HG03159 (cell line): ENCODE results near the gene MIOS.
"Not testable (repeated sequence)": the region's sequence is repeated elsewhere in the genome, so short reads cannot be mapped to it uniquely, and the experiment has no call there.

ENCODE experiments used
- ATAC-seq: cut with Tn5 transposase; IDR thresholded peaks from one replicate; pipeline ENCODE4 v1.9.1; 2021; ENCODE audit warnings: mild to moderate bottlenecking, moderate library complexity; ENCODE audit not compliant: unreplicated experiment

The MIOS gene

DNA sequence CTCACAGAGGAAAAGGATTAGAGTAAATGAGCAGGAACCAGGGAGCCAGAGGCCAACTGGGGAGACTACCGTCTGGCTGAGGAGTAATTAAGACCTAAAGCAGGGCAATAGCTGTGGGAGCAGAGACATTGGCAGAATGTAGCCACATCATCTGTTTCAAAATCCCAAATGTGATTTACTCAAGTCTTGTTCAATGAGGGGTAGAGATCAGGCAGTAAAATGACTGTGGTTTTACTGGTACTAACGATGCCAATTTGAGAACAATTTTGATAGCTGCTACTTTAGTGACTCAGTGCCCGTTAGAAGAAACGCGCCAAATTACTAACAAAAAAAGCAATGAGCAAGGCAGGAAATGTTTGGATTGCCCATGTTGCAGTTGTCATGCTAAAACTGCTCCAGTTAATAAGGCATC, 12.7 kb upstream of the MIOS start:
- ATAC-seq: no peak

DNA sequence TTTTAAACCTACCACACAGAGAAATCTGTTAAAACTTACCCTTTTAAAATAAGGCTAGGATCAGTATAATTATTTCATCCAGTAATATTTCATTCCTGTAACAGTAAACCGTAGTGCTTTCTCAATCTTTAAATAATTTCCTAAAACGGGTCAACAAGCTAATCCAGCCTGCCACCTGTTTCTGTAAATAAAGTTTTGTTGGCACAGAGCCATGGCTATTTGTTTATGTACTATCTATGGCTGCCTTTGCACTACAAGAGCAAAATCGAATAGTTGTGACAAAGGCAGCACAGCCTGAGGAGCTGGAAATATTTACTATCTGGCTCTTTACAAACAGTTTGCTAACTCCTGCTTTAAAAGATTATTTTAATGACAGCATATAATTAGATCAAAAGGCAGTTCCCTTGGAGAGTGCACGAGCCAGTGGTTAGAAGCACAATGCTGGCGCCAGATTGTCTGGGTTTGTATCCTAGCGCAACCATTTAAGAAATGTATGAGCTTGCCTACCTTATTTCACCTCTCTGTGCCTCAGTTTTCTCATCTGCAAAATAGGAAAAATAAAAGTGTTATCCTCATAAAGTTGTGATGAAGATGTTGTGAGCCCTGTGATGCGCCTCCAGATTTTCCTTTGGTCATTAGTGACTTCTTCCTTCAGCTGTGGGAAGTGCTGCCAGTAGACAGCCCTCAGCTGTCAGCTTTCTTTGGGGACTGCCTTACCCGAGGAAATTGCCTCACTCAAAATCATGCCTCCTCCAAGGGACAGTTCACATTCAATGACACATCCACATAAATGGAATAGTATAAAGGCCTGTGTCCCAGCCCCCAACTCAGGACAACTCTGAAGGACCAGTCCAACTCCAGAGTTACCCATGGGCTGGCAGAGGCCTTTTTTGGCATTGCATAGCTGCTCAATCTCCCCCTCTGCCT, 11.8 kb upstream of the MIOS start:
- no peak for ATAC-seq

DNA sequence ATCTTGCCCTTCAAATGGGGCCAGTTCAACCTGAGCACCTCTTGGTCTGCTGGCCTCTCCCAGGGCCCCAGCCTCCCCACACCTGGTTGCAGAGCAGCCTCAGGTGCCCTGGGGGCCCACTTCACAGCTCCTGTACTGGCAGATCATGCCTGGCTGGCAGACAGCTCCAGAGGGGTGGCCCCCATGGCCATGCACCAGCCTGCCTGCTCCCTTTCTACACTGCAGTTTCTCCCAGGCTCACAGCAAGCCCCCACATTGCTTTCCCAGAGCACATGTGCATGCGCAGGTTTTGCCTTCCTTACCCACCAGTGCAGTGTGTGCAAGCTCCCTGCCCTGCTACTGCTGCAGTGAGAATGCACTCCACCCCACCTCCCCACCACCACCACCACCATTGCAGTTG, 9.8 kb upstream of the MIOS start:
- ATAC-seq: no peak

DNA sequence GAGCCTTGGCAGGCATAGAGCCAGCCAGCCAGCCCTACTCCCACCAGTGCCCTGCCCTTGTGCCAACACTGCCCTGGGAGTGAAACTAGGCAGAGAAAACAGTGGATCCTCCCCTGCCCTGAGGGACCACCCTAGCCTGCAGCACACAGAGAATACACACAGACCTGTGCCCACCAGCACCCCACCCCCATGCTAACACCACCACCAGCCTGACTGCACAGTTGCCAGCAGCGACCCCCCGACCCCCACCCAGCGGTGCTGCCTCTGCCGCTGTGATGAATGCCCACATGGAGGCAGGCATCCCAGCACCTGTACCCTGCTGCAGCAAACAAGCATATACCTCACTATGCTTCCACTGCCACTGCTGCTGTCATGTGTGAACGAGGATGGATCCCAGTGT, 9.4 kb upstream of the MIOS start:
- no peak for ATAC-seq

DNA sequence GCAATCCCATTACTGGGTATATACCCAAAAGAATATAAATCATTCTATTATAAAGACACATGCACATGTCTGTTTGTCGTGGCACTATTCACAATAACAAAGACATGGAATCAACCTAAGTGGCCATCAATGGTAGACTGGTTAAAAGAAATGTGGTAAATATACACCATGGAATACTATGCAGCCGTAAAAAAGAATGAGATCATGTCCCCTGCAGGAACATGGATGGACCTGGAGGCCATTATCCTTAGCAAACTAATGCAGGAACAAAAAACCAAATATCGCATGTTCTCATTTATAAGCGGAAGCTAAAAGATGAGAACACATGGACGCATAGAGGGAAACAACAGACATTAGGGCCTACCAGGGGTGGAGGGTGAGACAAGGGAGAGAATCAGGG, 5.1 kb upstream of the MIOS start:
- not testable (repeated sequence) for ATAC-seq

DNA sequence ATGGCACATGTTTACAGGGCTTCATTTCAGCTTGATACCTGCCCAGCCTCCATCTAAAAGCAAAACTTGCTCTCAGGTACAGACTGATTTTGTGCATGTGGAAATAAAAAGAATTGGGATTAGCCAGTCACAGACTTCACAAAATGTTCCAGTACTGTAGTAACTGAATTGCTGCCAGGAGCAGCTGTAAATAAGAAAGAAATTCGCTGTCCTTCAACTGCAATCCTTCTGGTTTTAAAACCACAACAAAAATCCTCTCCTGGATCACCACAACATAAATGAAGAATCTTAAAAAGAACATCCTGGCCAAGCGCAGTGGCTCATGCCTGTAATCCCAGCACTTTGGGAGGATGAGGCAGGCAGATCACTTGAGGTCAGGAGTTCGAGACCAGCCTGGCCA, 3.9 kb upstream of the MIOS start:
- no peak for ATAC-seq

DNA sequence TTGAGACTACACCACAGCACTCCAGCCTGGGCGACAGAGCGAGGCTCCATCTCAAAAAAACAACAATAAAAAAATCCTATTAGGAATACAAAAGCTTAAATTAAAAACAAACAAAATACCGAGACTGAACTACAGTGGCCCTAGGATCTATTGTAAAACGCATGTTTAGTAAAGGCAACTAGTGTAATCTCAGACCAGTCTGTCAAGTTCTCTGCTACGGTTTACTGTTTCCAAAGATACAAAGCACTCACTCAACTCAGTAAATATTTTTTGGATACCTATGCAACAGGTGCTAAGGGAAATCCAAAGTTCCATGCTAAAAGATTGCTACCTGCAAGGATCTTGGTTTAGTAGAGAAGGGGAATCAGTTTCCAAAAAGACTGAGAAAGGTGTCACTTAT, 3.4 kb upstream of the MIOS start:
- ATAC-seq: no peak

DNA sequence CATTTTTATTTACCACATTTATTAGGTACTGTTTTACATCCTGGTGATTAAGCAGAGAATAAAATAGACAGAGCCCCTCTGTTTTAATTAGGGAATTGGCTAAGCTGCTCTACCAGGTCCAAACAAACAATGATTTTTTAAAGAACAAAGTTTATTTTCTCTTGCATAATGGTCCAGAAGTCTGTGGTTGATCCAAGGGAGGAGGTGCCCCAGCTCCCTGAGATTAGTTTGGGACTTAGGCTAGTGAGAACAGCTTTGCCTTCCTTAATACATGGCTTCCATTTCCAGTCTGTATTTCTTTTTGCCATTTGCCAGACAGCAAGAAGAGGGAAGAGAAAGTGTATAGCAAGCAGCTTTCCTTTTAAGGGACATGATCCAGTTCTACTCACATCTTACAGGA, 2.9 kb upstream of the MIOS start:
- no peak for ATAC-seq

DNA sequence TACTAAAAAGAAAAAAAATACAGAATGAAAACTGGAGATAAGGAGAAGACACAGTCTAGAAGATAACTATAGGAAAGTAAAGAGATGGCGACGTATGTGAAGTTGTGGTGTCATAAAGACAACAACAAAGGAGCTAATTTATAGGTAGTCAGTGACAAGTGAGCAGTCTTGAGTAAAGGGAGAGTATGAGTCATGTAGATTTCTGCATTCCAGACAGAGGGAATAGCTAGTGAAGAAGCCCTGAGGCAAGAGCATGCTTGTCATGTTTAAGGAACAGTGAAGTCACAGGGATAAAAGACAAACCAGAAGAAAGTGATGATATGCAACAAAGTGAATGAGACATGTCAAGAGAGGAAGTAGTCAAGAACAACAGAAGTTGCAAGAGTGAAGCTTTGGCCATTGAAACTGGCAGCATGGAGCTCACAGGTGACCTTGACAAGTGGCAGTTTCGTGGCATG, 2.3 kb upstream of the MIOS start:
- no peak for ATAC-seq

DNA sequence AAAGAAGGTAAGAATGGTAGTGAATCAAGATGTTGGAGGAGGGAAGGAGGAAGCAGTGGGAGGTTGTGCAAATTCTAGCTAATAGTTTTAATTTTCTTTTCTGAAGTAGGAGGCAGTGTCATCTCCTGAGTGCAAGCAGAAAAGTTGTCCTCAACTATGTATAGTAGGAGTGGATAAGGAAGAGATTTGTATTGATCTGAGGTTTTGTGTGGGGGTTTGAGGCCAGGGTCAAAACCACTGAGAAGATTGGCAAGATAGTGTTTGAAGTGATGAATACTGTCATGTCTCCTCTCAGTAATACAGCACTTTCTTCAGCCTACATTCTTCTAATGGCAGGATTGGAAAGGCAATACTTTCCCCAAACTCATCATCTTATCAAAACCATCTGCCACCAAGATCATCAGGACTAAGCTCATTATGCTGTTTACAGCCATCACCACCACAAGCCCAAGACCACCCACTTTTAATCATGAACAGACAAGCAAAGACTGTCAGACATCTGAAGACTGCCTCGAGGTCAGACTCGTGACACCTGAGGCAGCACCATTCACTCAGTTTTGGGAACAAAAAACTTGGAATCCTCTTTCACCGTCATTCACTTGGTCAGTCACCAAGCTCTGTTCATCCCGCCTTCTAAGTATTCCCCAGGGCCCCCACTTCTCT, 1.5 kb upstream of the MIOS start:
- ATAC-seq: no peak

DNA sequence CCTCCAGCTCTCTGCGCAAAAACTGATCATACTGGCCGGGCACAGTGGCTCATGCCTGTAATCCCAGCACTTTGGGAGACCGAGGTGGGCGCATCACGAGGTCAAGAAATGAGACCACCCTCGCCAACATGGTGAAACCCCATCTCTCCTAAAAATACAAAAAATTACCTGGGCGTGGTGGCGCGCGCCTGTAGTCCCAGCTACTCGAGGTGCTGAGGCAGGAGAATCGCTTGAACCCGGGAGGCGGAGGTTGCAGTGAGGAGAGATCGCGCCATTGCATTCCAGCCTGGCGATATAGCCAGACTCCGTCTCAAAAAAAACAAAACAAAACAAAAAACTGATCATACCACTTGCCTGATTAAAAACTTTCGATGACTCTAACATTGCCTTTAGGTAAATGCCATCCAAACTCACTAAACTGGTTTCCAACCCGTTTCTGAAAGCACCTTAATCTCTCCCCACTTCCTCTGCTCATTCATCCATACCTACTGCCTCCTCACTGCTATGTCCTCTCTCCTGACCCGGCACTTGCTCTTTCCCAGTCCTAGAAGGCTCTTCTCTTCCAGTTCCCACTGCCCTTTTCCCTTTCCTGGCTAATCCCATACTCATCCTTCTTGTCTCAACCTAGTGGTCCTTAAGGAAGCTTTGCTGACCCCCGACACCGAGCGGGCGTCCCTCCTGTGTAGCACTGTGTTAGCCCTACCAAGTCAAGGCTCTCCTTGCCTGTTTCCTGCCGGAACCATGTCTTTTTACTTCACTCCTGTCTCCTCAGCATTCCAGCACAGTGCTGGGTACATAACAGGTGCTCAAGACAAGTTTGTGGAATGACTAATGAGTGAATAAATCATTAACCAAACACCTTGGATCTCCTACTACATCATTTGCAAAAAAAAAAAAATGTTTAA, 686 bp upstream of the MIOS start:
- peak; percentile 31 for ATAC-seq

DNA sequence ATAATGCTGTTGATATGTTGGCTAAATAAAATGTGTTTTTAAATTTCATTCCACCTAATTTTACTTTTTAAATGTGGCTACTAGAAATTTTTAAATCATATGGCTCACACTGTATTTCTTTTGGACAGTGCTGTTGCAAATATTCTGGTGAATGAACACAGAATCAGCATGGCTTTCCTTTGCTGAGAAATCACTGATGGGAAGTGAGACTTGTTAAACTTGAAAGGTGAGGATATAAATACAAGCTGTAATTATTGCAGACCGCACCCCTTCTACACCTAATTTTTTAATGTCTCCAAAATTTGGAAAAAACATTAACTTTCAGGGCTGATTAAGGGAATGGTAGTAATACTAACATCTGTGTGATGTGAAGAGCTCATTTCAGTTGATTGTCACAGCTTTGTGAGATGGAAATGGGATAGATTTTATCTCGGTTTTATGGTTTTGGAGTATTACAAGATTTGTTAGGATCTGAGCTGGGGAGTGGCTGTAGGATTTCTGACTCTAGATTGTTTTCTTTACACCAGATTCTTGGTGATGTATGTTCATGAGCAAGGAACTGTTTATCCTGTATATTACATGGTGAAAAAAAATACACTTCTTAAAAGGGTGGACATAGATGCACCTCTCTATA, 1.3 kb downstream of the MIOS start:
- no peak for ATAC-seq

DNA sequence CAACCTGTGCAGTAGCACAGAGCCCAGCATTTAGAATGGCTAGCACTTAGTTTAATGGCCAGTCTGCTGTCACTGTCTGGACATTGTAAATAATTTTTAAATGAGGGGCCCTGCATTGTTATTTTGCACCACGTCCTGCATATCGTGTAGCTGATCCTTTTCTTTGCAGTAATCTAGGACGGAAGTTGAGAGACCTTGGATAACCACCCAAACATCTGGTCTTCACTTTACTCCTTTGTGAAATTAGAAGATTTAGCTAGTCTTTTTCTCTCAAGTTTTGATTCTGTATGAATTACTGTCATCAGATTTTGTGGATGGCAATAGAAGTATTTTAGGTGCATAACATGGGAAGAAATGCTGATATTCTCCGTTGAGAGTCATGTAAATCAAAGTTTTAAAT, 1.9 kb downstream of the MIOS start:
- ATAC-seq: no peak

DNA sequence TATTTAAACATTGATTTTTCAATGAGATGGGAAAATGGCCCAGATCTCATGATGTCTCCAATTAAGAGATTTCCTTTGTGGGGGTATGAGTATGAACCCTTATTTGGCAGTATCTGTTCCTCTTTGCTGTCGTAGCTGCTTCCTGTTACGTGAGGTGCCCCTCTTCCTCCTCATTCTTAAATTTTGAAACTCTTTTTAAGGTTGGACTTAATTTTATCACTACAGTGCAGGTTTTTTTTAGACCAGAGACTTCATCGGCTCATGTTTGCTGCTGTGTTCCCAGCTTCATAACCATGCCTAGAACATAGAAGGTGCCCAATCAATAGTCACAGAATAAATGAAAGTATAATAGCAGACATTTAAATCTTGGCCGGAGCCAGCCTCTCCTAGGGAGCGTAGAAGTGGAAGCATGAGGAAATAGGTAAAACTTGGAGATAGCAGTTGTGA, 2.4 kb downstream of the MIOS start:
- ATAC-seq: peak; percentile 53

DNA sequence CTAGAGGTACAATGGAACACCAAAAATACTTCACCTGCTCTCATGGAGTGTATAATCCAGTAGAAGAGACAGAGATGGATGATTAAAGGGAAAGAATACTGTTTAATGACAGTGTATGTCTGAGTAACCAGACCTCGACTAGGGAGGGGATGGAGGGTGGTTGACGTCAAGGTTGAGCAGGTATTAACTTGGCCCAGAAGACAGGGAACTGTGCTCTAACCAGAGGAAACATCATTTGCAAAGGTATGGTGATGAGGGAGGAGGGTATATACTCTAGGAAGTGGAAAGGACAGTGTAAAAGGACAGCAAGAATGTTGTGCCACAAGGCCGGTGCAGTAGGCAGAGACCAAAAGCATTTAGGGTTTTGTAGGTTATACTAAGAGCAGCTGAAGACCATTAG, 2.9 kb downstream of the MIOS start:
- ATAC-seq: no peak

DNA sequence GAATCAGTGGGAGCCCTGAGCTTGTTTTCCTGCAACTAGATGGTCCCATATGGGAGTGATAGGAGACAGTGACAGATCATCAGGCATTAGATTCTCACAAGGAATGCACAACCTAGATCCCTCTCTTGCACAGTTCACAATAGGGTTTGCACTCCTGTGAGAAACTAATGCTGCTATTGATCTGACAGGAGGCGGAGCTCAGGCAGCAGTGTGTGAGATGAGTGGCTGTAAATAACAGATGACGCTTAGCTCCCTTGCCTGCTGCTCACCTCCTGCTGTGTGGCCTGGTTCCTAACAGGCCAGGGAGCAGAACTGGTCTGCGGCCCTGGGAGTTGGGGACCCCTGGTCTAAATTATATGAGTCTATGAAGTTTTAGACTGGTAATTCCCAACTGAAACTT, 3.9 kb downstream of the MIOS start:
- ATAC-seq: no peak

DNA sequence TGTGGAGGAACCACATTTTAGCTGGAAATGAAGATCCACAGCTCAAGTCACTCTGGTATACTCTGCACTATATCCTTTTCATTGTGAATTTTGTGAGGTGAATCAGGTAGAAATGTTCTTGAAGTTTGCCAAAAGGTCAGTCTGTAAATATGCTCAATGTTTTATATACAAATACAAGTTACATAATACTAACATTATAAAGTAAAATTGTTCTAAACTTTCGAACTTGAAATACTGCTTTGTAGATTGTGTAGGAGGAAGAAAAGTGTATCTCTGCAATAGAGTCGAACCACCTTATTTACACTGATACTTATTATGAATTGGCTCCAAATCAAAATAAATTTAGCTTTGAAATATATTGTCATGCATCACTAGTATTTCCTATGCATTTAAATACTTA, 7.0 kb downstream of the MIOS start:
- ATAC-seq: no peak

DNA sequence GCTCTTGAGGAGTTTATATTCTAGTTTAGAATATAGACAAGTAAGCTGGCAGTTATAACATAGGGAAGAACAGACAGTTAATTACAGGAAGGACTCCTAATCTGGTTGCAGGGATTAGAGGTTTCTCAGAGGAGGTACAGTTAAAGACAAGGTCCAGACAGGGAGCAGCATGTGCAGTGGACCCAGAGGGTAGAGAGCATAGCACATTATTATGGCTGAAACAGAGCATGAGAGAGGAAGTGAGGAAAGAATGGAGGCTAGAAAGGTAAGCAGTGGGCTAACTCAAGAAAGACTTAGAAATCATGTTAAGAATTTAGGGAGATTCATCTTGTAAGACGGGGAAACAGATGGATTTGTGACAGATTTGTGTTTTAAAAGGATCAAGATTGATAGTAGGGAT, 9.7 kb downstream of the MIOS start:
- no peak for ATAC-seq

DNA sequence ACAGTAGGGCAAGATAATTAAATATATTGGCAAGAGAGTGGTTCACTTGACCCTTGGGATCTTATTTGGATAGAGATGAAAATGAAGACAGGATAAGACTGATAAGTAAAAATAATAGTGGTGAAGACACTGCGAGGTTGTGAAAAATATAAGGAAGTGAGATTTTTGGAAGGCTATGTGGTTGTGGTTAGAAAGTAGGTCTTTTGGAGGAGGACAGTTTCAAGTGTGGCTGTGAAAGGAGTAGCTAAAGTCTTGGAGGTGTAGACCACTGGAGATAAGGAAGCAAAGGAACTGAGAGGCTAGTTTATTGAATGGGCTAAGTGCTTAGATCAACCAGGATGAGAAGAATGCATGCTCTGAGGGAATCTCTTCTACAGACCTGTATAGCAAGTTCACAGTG, 11.2 kb downstream of the MIOS start:
- ATAC-seq: peak; percentile 86

DNA sequence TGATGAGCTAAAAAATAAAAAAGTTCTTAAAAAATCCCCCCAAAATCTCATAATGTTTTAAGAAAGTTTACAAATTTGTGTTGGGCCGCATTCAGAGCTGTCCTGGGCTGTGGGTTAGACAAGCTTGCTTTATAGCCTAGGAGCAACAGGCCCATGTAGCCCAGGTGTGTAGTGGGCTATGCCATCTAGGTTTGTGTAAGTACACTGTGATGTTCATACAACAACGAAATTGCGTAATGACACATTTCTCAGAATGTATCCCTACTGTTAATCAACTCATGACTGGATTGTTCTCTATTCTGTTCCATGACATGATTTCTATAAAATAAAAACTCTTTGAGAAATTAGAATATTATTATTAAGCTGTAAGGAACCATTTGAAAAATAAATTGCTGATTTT, 13.0 kb downstream of the MIOS start:
- no peak for ATAC-seq
